Measurements from ENCODE around the gene PTPN3. TPM values are rescaled to one million over a fixed set of nuclear protein-coding genes. Genes with fewer than 3 reads are reported as not detected.

Gene PTPN3
- total RNA-seq, 2 donors from 2014 or later, result 23.6 to 26.7 TPM

GRCh38 chr9:109414125-109414785, 83.9 kb downstream of the PTPN3 start:
- Histone ChIP-seq H3K9me3 (no peaks in the 10 kb centered on the region), H3K27ac (no peak overlapping the region), H3K27me3 (no peaks in the 10 kb centered on the region), H3K9ac (ENCODE audit: low read depth in 2 of 2, low read length in 2 of 2) (no peak overlapping the region), H3K4me3 (no peak overlapping the region), H3K4me1 (no peaks in the 10 kb centered on the region), H3K36me3 (no peaks in the 10 kb centered on the region)
- no peak for TF ChIP-seq CTCF (IDR thresholded peaks at IDR 0.05)
- intact Hi-C loops (cut with DNase I), result no loop called here
- no peak for DNase-seq

- no peaks in the 10 kb centered on the region for H3K4me1 ChIP-seq
- intact Hi-C loops (cut with DNase I), result no loop called here
- no peaks in the 10 kb centered on the region for H3K36me3 ChIP-seq
- H3K9ac ChIP-seq (ENCODE audit: low read depth in 2 of 2, low read length in 2 of 2), result no peak overlapping the region
- H3K9me3 ChIP-seq, result no peaks in the 10 kb centered on the region
- DNase-seq, result no peak
- H3K27me3 ChIP-seq, result no peaks in the 10 kb centered on the region
- H3K27ac ChIP-seq, result no peak overlapping the region
- no peak for TF ChIP-seq CTCF (IDR thresholded peaks at IDR 0.05)
- H3K4me3 ChIP-seq, result no peak overlapping the region
Measured at GRCh38 chr9:109411798-109412352, 86.2 kb downstream of the PTPN3 start.

GRCh38 chr9:109411069-109411761, 86.9 kb downstream of the PTPN3 start:
- Histone ChIP-seq H3K27me3 (no peaks in the 10 kb centered on the region), H3K9ac (ENCODE audit: low read depth in 2 of 2, low read length in 2 of 2) (no peak overlapping the region), H3K4me1 (no peaks in the 10 kb centered on the region), H3K9me3 (no peaks in the 10 kb centered on the region), H3K27ac (no peak overlapping the region), H3K36me3 (no peaks in the 10 kb centered on the region), H3K4me3 (no peak overlapping the region)
- TF ChIP-seq CTCF (IDR thresholded peaks at IDR 0.05), result no peak
- no peak for DNase-seq
- intact Hi-C loops (cut with DNase I), result no loop called here

DNA sequence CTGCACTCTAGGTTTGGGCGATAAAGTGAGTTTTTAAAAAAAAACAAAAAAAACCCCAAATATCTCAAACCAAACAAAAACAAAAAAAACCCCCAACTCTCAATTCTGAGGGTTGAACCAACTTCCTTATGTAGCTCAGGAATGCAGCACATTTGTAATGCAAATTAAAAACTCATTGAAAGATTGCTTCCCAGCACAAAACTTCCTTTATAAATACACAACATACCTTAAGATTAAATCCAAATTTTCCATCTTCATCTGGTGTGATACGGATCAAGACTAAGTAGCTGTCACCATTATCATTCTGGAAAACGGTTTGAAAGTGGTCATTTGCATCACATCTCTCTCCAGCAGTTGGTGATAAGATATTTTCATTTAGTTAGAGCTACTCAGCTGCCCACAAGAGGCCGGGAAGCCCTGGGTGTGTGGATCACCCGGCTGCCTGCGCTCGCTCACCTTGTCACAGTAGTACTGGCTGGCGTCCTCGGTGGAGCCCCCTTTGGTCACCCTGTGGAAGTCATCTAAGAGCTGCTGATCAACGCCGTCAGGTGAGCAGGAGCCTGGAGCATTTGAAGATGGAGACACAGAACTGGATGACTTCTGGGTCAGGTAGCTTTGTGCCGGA, 88.2 kb downstream of the PTPN3 start:
- DNase-seq, result no peak

More for the DNA sequence above, 88.2 kb downstream of the PTPN3 start:
- H3K27ac ChIP-seq, result no peak overlapping the region
- H3K36me3 ChIP-seq, result no peaks in the 10 kb centered on the region
- TF ChIP-seq CTCF (IDR thresholded peaks at IDR 0.05), result no peak
- H3K9me3 ChIP-seq, result no peaks in the 10 kb centered on the region
- no peaks in the 10 kb centered on the region for H3K4me1 ChIP-seq
- H3K27me3 ChIP-seq, result no peaks in the 10 kb centered on the region
- H3K4me3 ChIP-seq, result no peak overlapping the region
- H3K9ac ChIP-seq (ENCODE audit: low read depth in 2 of 2, low read length in 2 of 2), result no peak overlapping the region
- intact Hi-C loops (cut with DNase I), result loop anchor here (10.0 kb wide), 1 partner anchor 215 kb away; no protein-coding TSS in a partner anchor

All from colonic mucosa (tissue), 4 donors.